Common myeloid progenitor, CD34-positive (primary cell): ENCODE measurements around the gene UVSSA.

ENCODE experiments used
- CTCF ChIA-PET: fragments of 350-600 bp; sonication (Branson Sonifier 250); formaldehyde crosslinking; loops from one replicate; lab custom pipeline; 2021; ENCODE audit warnings: antibody characterized with exemption; lab: Charles Lee
- POLR2A ChIA-PET: fragments of 350-600 bp; sonication (Branson Sonifier 250); formaldehyde crosslinking; loops from one replicate; lab custom pipeline; 2021; ENCODE audit warnings: antibody characterized with exemption; lab: Charles Lee
- DNase-seq, 3 donors: peaks; one replicate each; pipeline versions ENCODE4 v3.0.0 to v3.0.0-alpha.2; 2013
- H3K27ac ChIP-seq, 2 experiments: 1 replicate in 1 of 2; 2 replicates in 1 of 2; pipeline ENCODE4 v1.7.0; 2013; ENCODE audit warnings: inconsistent platforms in 2 of 2, low read length in 2 of 2, mild to moderate bottlenecking in 2 of 2, low read depth in 1 of 2, moderate library complexity in 1 of 2; ENCODE audit not compliant: severe bottlenecking in 2 of 2, insufficient read depth in 1 of 2, poor library complexity in 1 of 2
- H3K27me3 ChIP-seq, 5 experiments: replicated peaks in 2 of 5; 1 replicate in 3 of 5; 2 replicates in 2 of 5; pipeline versions ENCODE4 v1.6.1 to v1.7.0; 2013; ENCODE audit warnings: low read length in 4 of 5, mild to moderate bottlenecking in 2 of 5, moderate library complexity in 2 of 5, inconsistent platforms in 1 of 5; ENCODE audit not compliant: insufficient read depth in 5 of 5, control insufficient read depth in 4 of 5
- H3K36me3 ChIP-seq, 4 experiments: 1 replicate in 2 of 4; 2 replicates in 2 of 4; pipeline versions ENCODE4 v1.6.1 to v1.7.0; 2013; ENCODE audit warnings: low read length in 3 of 4, control low read depth in 1 of 4, mild to moderate bottlenecking in 1 of 4; ENCODE audit not compliant: control insufficient read depth in 4 of 4, insufficient read depth in 4 of 4
- H3K4me1 ChIP-seq, 4 experiments: 1 replicate in 3 of 4; 2 replicates in 1 of 4; pipeline versions ENCODE4 v1.6.1 to v1.7.1; 2013; ENCODE audit warnings: low read length in 3 of 4, mild to moderate bottlenecking in 3 of 4, control low read depth in 1 of 4, inconsistent platforms in 1 of 4, moderate library complexity in 1 of 4; ENCODE audit not compliant: control insufficient read depth in 4 of 4, insufficient read depth in 4 of 4; ENCODE audit errors: control extremely low read depth in 1 of 4
- H3K4me3 ChIP-seq, 7 experiments: 1 replicate in 4 of 7; 2 replicates in 3 of 7; pipeline versions ENCODE4 v1.5.1 to v1.7.0; 2013; ENCODE audit warnings: mild to moderate bottlenecking in 7 of 7, low read length in 6 of 7, moderate library complexity in 6 of 7, inconsistent platforms in 2 of 7, low read depth in 2 of 7, control low read depth in 1 of 7; ENCODE audit not compliant: insufficient read depth in 4 of 7, control insufficient read depth in 1 of 7; ENCODE audit errors: extremely low read depth in 1 of 7
- H3K9me3 ChIP-seq, 5 experiments: 1 replicate in 4 of 5; 2 replicates in 1 of 5; pipeline versions ENCODE4 v1.6.1 to v1.7.1; 2013; ENCODE audit warnings: low read length in 4 of 5, mild to moderate bottlenecking in 2 of 5, inconsistent platforms in 1 of 5, low read depth in 1 of 5, moderate library complexity in 1 of 5; ENCODE audit not compliant: control insufficient read depth in 4 of 5, insufficient read depth in 2 of 5; ENCODE audit errors: control extremely low read depth in 1 of 5
- WGBS: methylation state at CpG from one replicate; pipeline ENCODE4 v1.1.5; 2013; ENCODE audit not compliant: insufficient coverage; 5-methylcytosine and 5-hydroxymethylcytosine counted together

UVSSA gene

DNA sequence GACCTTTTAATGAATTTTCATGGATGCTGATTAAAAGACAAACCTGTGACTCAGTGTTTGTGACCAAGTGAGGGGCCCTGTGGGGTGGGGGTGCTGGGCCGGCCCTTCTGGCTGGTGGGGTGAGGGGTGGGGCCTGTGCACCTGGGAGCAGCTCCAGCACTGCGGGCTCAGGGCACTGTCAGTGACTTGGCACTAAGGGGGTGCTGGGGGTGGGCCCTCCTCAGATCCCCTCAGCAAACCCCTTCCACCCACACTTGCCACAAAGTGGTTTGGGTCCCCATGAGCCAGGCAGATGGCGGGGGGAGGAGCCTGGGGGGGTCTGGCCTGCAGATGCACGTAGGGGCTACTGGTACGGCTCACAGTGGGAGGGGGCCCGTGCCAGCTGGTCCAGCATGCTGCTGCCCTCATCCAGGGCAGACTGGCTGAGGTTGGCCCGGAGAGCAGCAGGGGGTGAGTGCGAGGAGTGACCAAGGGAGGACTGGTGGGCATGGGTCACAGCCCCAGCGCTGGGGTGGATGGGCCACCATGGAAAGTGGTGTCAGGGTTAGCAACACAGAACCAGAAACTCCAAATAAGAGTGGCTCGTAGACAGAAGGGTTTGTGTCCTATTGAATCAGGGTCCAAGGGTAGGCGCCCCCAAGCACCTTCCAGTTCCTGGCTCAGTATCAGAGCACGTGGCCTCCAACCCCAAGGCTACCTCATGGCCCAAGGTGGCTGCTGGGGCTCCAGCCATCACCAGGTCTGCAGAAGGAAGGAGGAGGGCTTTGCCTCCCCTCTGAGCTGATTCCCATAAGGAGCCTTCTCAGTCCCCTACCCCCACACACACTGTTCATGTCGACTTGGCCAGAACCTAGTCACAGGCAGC is 49.2 kb downstream of the UVSSA start:
- no peaks in the 10 kb centered on the region for H3K4me1 ChIP-seq
- CTCF ChIA-PET, result no interaction called here
- peaks cover 0 to 19% (median 5%) of the 10 kb centered on the region in 5 experiments for H3K27me3 ChIP-seq
- peaks cover 0 to 13% (median 0%) of the 10 kb centered on the region in 4 experiments for H3K36me3 ChIP-seq
- WGBS, result 97% methylated on average over 9 of the region's 13 CpGs
- H3K27ac ChIP-seq, result no peak overlapping the region
- peaks cover 0 to 56% (median 43%) of the 10 kb centered on the region in 5 experiments for H3K9me3 ChIP-seq
- H3K4me3 ChIP-seq, result no peak overlapping the region
- DNase-seq, result no peak
- POLR2A ChIA-PET, result no interaction called here

DNA sequence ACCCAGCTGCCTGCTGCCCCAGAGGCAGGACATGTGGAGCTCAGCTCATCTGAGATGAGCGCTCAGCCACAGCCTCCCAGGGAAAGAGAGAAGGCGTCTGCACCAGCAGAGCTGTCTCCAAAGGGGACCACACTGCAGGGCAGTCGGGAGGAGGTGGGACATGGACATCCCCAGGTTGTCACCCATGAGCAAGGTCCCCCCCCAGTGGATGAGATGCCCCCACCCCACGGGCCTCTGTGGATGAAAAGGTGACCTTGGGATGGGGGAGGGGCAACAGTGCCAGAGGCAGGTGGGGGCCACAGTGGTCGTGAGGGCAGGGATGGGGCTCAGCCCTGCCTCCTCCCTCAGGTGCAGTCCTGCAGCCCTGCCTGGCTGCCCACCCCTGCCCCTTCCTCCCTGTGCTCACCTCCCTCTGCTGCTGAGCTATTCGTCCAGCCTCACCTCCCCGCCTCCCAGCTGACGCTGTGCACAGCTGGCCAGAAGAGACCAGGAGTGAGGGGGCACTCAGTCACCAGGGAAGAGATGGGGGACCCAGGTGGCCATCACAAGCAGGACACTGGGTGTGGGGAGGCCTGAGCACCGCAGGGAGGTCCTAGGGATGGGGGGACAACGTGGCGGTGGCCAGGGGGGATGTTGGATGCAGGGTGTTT is 49.9 kb downstream of the UVSSA start:
- Histone ChIP-seq H3K4me3 (no peak overlapping the region), H3K9me3 (peaks cover 0 to 49% (median 43%) of the 10 kb centered on the region in 5 experiments), H3K4me1 (peaks cover 0 to 3% (median 0%) of the 10 kb centered on the region in 4 experiments), H3K27ac (no peak overlapping the region), H3K36me3 (peaks cover 0 to 13% (median 0%) of the 10 kb centered on the region in 4 experiments), H3K27me3 (peaks cover 0 to 26% (median 6%) of the 10 kb centered on the region in 5 experiments)
- POLR2A ChIA-PET, result no interaction called here
- 95% methylated on average over 5 of the region's 11 CpGs for WGBS
- CTCF ChIA-PET, result no interaction called here
- DNase-seq, result no peak

DNA sequence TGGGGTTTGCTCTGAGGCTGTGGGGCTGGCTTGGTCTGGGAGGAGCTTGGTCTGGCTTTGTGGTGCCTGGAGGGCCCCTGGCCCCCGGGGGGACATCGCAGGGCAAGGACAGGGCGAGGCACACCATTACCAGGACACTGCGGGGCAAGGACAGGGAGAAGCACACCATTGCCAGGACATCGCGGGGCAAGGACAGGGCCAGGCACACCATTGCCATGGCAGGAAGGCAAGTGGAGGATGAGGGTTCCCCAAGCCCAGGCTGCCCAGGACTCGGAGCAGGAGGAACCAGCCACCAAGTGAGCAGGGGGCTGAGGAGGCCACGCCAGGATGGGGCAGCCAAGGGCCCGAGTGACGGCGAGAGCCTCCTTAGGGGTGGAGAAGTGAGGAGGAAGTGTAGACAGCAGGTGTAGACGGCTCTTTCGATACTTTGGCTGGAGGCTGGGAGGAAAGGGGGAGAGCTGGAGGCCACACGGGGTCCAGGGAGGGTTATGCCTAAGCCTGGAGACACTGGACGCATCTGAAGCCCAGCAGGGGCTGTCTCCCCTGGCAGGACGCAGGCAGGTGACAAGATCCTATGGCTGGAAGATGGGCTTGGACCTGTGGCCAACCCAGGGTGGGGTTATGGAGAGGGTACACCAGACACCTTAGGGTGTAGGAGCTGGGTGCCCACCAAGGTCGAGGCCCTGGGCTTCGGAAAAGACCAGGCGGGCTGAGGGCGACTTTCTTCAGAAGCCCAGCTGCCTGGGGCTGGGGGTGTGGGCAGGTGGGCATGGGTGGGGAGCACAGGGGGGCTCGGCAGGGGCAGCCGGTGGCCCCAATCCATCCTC is 51.9 kb downstream of the UVSSA start:
- peaks cover 0 to 46% (median 12%) of the 10 kb centered on the region in 5 experiments for H3K27me3 ChIP-seq
- H3K4me1 ChIP-seq, result peaks cover 0 to 18% (median 7%) of the 10 kb centered on the region in 4 experiments
- ChIA-PET CTCF (no interaction called here), POLR2A (no interaction called here)
- H3K4me3 ChIP-seq, result no peak overlapping the region
- H3K27ac ChIP-seq, result no peak overlapping the region
- H3K9me3 ChIP-seq, result peaks cover 0 to 40% (median 34%) of the 10 kb centered on the region in 5 experiments
- DNase-seq, result no peak
- peaks cover 0 to 6% (median 0%) of the 10 kb centered on the region in 4 experiments for H3K36me3 ChIP-seq
- WGBS, result 94% methylated on average over 20 of the region's 22 CpGs

DNA sequence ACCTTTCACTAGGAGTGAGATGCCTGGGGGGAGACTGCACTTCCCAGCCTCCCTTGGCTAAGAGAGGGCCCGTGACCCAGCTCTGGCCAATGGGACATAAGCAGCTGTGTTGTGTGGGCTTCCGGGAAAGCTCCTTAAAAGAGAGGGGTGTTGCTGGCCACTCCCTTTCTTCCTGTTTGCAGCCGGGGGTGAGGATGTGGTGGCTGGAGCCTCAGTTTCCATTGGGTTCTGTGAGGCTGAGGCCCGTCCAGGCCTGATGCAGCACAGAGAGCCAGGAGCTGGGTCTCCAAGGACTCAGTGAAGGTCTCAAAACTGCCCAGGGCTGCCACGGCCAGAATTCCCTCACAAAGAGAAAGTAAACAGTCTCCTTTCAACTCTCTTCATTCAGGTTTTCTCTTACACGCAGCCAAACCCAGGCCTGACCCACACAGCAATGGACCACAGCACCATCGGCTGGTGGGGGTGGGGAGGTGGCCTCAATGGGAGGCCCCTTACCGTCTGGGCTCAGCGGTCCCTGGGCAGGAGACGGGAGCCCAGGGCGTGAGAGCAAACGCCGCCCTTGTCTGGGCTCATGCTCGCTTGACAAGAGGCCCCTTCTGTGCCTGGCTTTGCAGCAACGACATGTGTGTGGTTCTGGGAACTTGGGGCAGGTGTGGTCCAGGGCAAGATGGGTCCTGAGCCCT is 52.6 kb downstream of the UVSSA start:
- Histone ChIP-seq H3K4me3 (no peak overlapping the region), H3K36me3 (peaks cover 0 to under 1% (median 0%) of the 10 kb centered on the region in 4 experiments), H3K9me3 (peaks cover 0 to 37% (median 29%) of the 10 kb centered on the region in 5 experiments), H3K27me3 (peaks cover 0 to 54% (median 15%) of the 10 kb centered on the region in 5 experiments), H3K27ac (no peak overlapping the region), H3K4me1 (peaks cover 0 to 20% (median 7%) of the 10 kb centered on the region in 4 experiments)
- no peak for DNase-seq
- 91% methylated on average over 9 of the region's 15 CpGs for WGBS
- POLR2A ChIA-PET, result no interaction called here
- CTCF ChIA-PET, result no interaction called here

DNA sequence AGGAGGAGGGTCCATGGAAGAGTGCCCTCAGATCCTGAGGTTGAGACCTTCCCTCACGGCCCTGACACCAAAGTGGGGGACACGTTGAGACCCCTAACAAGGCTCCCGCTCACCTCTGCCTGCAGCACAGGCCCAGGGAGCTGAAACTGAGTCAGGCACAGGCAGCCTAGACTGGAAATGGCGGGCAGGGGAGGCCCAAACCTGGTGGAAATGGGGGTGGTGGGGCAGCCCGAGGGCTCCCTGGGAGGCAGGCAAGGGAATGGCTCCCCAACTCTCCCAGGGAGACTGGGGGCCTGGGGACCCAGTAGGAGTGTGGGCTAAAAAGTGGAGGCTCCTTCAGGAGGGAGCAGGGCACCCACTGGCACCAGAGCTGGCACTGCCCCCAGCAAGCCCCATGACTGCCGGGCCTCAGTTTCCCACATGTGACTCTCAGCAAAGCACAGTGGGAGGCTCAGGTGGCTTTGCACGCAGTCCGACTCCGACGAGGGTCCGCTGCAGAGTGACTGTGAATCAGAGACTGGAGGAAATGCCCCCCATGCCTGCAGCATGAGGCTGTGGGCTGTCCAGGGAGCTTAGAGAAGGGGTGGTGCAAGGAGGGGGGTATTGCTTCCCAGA is 53.3 kb downstream of the UVSSA start:
- CTCF ChIA-PET, result interaction anchor here (1.6 kb wide), 1 partner anchor 11 kb away, joined by 3 read pairs; no protein-coding TSS in a partner anchor
- 90% methylated on average over 10 of the region's 11 CpGs for WGBS
- POLR2A ChIA-PET, result no interaction called here
- Histone ChIP-seq H3K4me1 (peaks cover 0 to 23% (median 8%) of the 10 kb centered on the region in 4 experiments), H3K36me3 (no peaks in the 10 kb centered on the region), H3K9me3 (peaks cover 0 to 37% (median 27%) of the 10 kb centered on the region in 5 experiments), H3K4me3 (no peak overlapping the region), H3K27me3 (peaks cover 0 to 60% (median 18%) of the 10 kb centered on the region in 5 experiments), H3K27ac (no peak overlapping the region)
- DNase-seq, result no peak

DNA sequence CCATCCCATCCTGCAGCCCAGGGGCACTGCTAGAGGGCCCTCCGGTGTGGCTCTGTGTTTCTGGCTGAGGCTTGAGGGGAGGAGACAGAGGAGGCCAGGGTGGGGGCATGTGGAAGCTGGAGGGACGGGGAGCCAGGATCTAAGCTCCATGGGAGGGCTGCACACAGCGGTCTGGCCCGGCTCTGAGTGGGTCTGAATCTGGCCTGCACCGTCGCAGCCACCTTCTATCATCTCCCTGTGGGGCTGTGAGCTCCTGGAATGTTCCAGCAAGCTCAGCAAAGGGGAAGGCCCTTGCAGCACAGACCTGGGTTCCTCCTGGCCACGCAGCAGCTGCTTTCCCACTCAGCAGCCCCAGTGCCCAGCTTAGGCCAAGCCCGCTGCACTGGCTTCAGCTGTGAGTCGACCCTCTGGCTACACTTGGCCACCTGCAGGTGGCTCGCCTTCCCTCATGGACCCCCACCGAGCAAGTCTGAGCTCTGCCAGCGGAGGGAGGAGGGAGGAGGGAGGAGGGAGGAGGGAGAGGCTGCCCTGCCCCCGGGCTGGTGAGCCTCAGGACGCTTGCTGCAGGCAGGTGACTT is 53.9 kb downstream of the UVSSA start:
- POLR2A ChIA-PET, result no interaction called here
- CTCF ChIA-PET, result interaction anchor here (1.6 kb wide), 1 partner anchor 12 kb away, joined by 3 read pairs; no protein-coding TSS in a partner anchor
- peaks cover 0 to 36% (median 26%) of the 10 kb centered on the region in 5 experiments for H3K9me3 ChIP-seq

More for the DNA sequence above, 53.9 kb downstream of the UVSSA start:
- Histone ChIP-seq H3K27ac (no peak overlapping the region), H3K4me3 (no peak overlapping the region), H3K27me3 (peaks cover 0 to 66% (median 18%) of the 10 kb centered on the region in 5 experiments), H3K4me1 (peaks cover 0 to 23% (median 8%) of the 10 kb centered on the region in 4 experiments), H3K36me3 (no peaks in the 10 kb centered on the region)
- WGBS, result 72% methylated on average over 6 of the region's 14 CpGs
- no peak for DNase-seq
